H1 (cell line): ENCODE data around the gene RGS6. TPM values are rescaled to one million over a fixed set of nuclear protein-coding genes. Genes with fewer than 3 reads are reported as not detected.

ENCODE experiments used
- CTCF ChIA-PET: fragments of 300-600 bp; sonication (Branson Sonifier 250); formaldehyde crosslinking; loops from one replicate; lab custom pipeline; 2021; ENCODE audit not compliant: partially characterized antibody; lab: Charles Lee
- POLR2A ChIA-PET: fragments of 300-600 bp; sonication (Branson Sonifier 250); formaldehyde crosslinking; loops from one replicate; lab custom pipeline; 2021; ENCODE audit warnings: inconsistent platforms; ENCODE audit not compliant: partially characterized antibody; lab: Charles Lee
- DNase-seq, 2 experiments: peaks; one replicate each; pipeline versions ENCODE4 v3.0.0 to v3.0.0-alpha.2; 2010 to 2022; ENCODE audit warnings: low spot score in 2 of 2, low read depth in 1 of 2, mixed read lengths in 1 of 2
- FAIRE-seq: peaks from 2 replicates; lab custom pipeline; 2011; peaks lifted over from hg19 to GRCh38; lab: Jason Lieb, UNC
- H2AFZ ChIP-seq: 2 replicates; pipeline ENCODE4 v1.8.1; 2012; ENCODE audit warnings: low read length, inconsistent platforms
- H2AK5ac ChIP-seq: 2 replicates; pipeline ENCODE4 v1.6.1; 2013; ENCODE audit warnings: low read depth, low read length
- H2BK120ac ChIP-seq: replicated peaks from 2 replicates; pipeline ENCODE3; 2013; ENCODE audit warnings: low read depth, low read length, inconsistent platforms
- H2BK12ac ChIP-seq: 2 replicates; pipeline ENCODE4 v1.6.1; 2013; ENCODE audit warnings: low read depth, low read length
- H2BK15ac ChIP-seq: 2 replicates; pipeline ENCODE4 v1.6.1; 2013; ENCODE audit warnings: low read length
- H2BK20ac ChIP-seq: 2 replicates; pipeline ENCODE4 v1.6.1; 2013; ENCODE audit warnings: low read length
- H2BK5ac ChIP-seq: 2 replicates; pipeline ENCODE4 v1.6.1; 2013; ENCODE audit warnings: low read depth, low read length
- H3K14ac ChIP-seq: 2 replicates; pipeline ENCODE4 v1.6.1; 2013; ENCODE audit warnings: inconsistent platforms; ENCODE audit not compliant: insufficient read length
- H3K18ac ChIP-seq: 2 replicates; pipeline ENCODE4 v1.6.1; 2013; ENCODE audit warnings: low read length; ENCODE audit errors: extremely low read depth
- H3K23ac ChIP-seq: 2 replicates; pipeline ENCODE4 v1.6.1; 2013; ENCODE audit warnings: inconsistent platforms; ENCODE audit not compliant: insufficient read length
- H3K23me2 ChIP-seq: 2 replicates; pipeline ENCODE4 v1.6.1; 2013; ENCODE audit warnings: low read depth, low read length
- H3K27ac ChIP-seq: 2 replicates; pipeline ENCODE4 v1.6.1; 2011; ENCODE audit warnings: low read depth, low read length, inconsistent platforms
- H3K27me3 ChIP-seq, 4 experiments: replicated peaks in 1 of 4; 1 replicate in 1 of 4; 2 replicates in 3 of 4; pipeline versions ENCODE4 v1.6.1 to v1.8.1; 2011 to 2013; ENCODE audit warnings: low read length in 3 of 4, mild to moderate bottlenecking in 3 of 4, inconsistent platforms in 2 of 4, mixed read lengths in 2 of 4, moderate library complexity in 1 of 4; ENCODE audit not compliant: control insufficient read depth in 3 of 4, insufficient read depth in 3 of 4; ENCODE audit errors: extremely low read depth in 1 of 4
- H3K36me3 ChIP-seq, 4 experiments: 2 replicates each; pipeline versions ENCODE4 v1.6.1 to v1.8.1; 2011 to 2013; ENCODE audit warnings: mild to moderate bottlenecking in 4 of 4, low read length in 3 of 4, moderate library complexity in 2 of 4, control low read depth in 1 of 4, inconsistent platforms in 1 of 4; ENCODE audit not compliant: insufficient read depth in 4 of 4, control insufficient read depth in 2 of 4
- H3K4ac ChIP-seq: replicated peaks from 2 replicates; pipeline ENCODE3; 2013; ENCODE audit warnings: low read length, low read depth, mixed read lengths, inconsistent platforms; ENCODE audit not compliant: insufficient read length
- H3K4me1 ChIP-seq, 4 experiments: replicated peaks in 1 of 4; 1 replicate in 1 of 4; 2 replicates in 3 of 4; pipeline versions ENCODE4 v1.6.1 to v1.8.1; 2011 to 2013; ENCODE audit warnings: low read length in 3 of 4, inconsistent platforms in 2 of 4, mixed read lengths in 1 of 4; ENCODE audit not compliant: insufficient read depth in 4 of 4, control insufficient read depth in 3 of 4
- H3K4me2 ChIP-seq, 2 experiments: 2 replicates each; pipeline versions ENCODE4 v1.6.1 to v1.8.1; 2011 to 2013; ENCODE audit warnings: low read depth in 2 of 2, low read length in 2 of 2, control low read depth in 1 of 2, inconsistent platforms in 1 of 2, mild to moderate bottlenecking in 1 of 2; ENCODE audit not compliant: insufficient read depth in 1 of 2
- H3K4me3 ChIP-seq, 4 experiments: fragments of 200-600, 300-600 bp in 1 of 4; sonication (generic), shearing (Covaris generic), sonication (Bioruptor Twin) in 1 of 4; 2 replicates each; pipeline versions ENCODE4 v1.5.1 to v1.8.1; 2011 to 2016; ENCODE audit warnings: low read length in 4 of 4, low read depth in 3 of 4, control low read depth in 2 of 4, inconsistent platforms in 2 of 4, mild to moderate bottlenecking in 2 of 4, mixed read lengths in 1 of 4, moderate library complexity in 1 of 4; ENCODE audit not compliant: insufficient read depth in 2 of 4; ENCODE audit errors: extremely low read depth in 1 of 4
- H3K56ac ChIP-seq: replicated peaks from 2 replicates; pipeline ENCODE3; 2013; ENCODE audit warnings: low read depth, mild to moderate bottlenecking, mixed read lengths, low read length, inconsistent platforms; ENCODE audit not compliant: insufficient read length
- H3K79me1 ChIP-seq: 2 replicates; pipeline ENCODE4 v1.6.1; 2013; ENCODE audit warnings: low read depth, low read length, control low read depth
- H3K79me2 ChIP-seq, 2 experiments: 2 replicates each; pipeline versions ENCODE4 v1.6.1 to v1.8.1; 2012 to 2013; ENCODE audit warnings: low read length in 2 of 2, mild to moderate bottlenecking in 2 of 2, inconsistent platforms in 1 of 2; ENCODE audit not compliant: insufficient read depth in 2 of 2, control insufficient read depth in 1 of 2
- H3K9ac ChIP-seq, 4 experiments: replicated peaks in 1 of 4; 1 replicate in 1 of 4; 2 replicates in 3 of 4; pipeline versions ENCODE4 v1.6.1 to v1.8.1; 2011 to 2013; ENCODE audit warnings: low read depth in 3 of 4, low read length in 3 of 4, control low read depth in 2 of 4, mild to moderate bottlenecking in 2 of 4, moderate library complexity in 2 of 4, inconsistent platforms in 1 of 4; ENCODE audit errors: extremely low read depth in 1 of 4
- H3K9me3 ChIP-seq, 2 experiments: 2 replicates each; pipeline versions ENCODE4 v1.6.1 to v1.8.1; 2012 to 2013; ENCODE audit warnings: mild to moderate bottlenecking in 2 of 2, moderate library complexity in 2 of 2, control low read depth in 1 of 2, inconsistent platforms in 1 of 2, low read depth in 1 of 2, low read length in 1 of 2, mixed read lengths in 1 of 2; ENCODE audit not compliant: insufficient read depth in 2 of 2
- H4K20me1 ChIP-seq, 2 experiments: replicated peaks in 1 of 2; 2 replicates each; pipeline versions ENCODE3 to v1.8.1; 2011 to 2013; ENCODE audit warnings: inconsistent platforms in 2 of 2, low read length in 2 of 2, mild to moderate bottlenecking in 1 of 2; ENCODE audit not compliant: insufficient read depth in 2 of 2, control insufficient read depth in 1 of 2
- H4K5ac ChIP-seq: 2 replicates; pipeline ENCODE4 v1.6.1; 2013; ENCODE audit warnings: low read length, low read depth, mixed read lengths, inconsistent platforms; ENCODE audit not compliant: insufficient read length
- H4K8ac ChIP-seq: 2 replicates; pipeline ENCODE4 v1.8.0; 2013; ENCODE audit warnings: mild to moderate bottlenecking, moderate library complexity, low read length, inconsistent platforms; ENCODE audit not compliant: insufficient read depth; ENCODE audit errors: extremely low read depth
- H4K91ac ChIP-seq: replicated peaks from 2 replicates; pipeline ENCODE3; 2013; ENCODE audit warnings: low read length, mixed read lengths, inconsistent platforms; ENCODE audit not compliant: insufficient read length
- FOSL1 ChIP-seq: IDR thresholded peaks from 2 replicates; pipeline ENCODE4 v1.6.1; 2011; ENCODE audit warnings: mild to moderate bottlenecking, low read depth, low read length, moderate library complexity; ENCODE audit not compliant: insufficient read depth
- JUN ChIP-seq: IDR thresholded peaks from 2 replicates; pipeline ENCODE4 v1.6.1; 2011; ENCODE audit warnings: low read depth, mild to moderate bottlenecking, improper control_type of control experiment, low read length
- NRF1 ChIP-seq: IDR thresholded peaks from 2 replicates; pipeline ENCODE4 v1.6.1; 2011; ENCODE audit warnings: mild to moderate bottlenecking, low read depth, low read length, improper control_type of control experiment
- PHF8 ChIP-seq: fragments of 200-600 bp; sonication (generic); conservative IDR thresholded peaks from 2 replicates; pipeline ENCODE4 v1.7.1; 2012; ENCODE audit warnings: low read depth, mild to moderate bottlenecking, inconsistent platforms, low read length, moderate library complexity
- POU5F1 ChIP-seq: IDR thresholded peaks from 2 replicates; pipeline ENCODE4 v1.6.1; 2011; ENCODE audit warnings: low read depth, mild to moderate bottlenecking, low read length, moderate library complexity
- RBBP5 ChIP-seq: IDR thresholded peaks from 2 replicates; pipeline ENCODE4 v1.7.1; 2012; ENCODE audit warnings: low read depth, mild to moderate bottlenecking, inconsistent platforms, low read length, moderate library complexity, borderline replicate concordance
- RXRA ChIP-seq: IDR thresholded peaks from 2 replicates; pipeline ENCODE4 v1.6.1; 2011; ENCODE audit warnings: low read depth, mild to moderate bottlenecking, low read length, moderate library complexity; ENCODE audit not compliant: insufficient read depth
- SIN3A ChIP-seq, 2 experiments: IDR thresholded peaks in 1 of 2; conservative IDR thresholded peaks in 1 of 2; 2 replicates each; pipeline ENCODE4 v1.6.1; 2011 to 2012; ENCODE audit warnings: low read length in 2 of 2, improper control_type of control experiment in 1 of 2, low read depth in 1 of 2, mild to moderate bottlenecking in 1 of 2
- SRF ChIP-seq: IDR thresholded peaks from 2 replicates; pipeline ENCODE4 v1.6.1; 2011; ENCODE audit warnings: mild to moderate bottlenecking, low read depth, low read length, moderate library complexity
- SUZ12 ChIP-seq: fragments of 200-600 bp; sonication (generic); IDR thresholded peaks from 2 replicates; pipeline ENCODE4 v1.6.1; 2012; ENCODE audit warnings: mild to moderate bottlenecking, inconsistent platforms, low read length, moderate library complexity, mixed read lengths
- YY1 ChIP-seq: IDR thresholded peaks from 2 replicates; pipeline ENCODE4 v1.6.1; 2011; ENCODE audit warnings: low read depth, mild to moderate bottlenecking, low read length
- WGBS, 2 experiments: shearing (Covaris generic) in 1 of 2; methylation state at CpG; one replicate each; pipeline versions ENCODE4 v1.1.6 to v1.1.7; 2013 to 2015; ENCODE audit warnings: low lambda C conversion rate in 2 of 2, mixed read lengths in 2 of 2, inconsistent platforms in 1 of 2, low coverage in 1 of 2, missing lambda C conversion rate in 1 of 2; ENCODE audit not compliant: insufficient replicate concordance in 2 of 2, insufficient coverage in 1 of 2, insufficient read length in 1 of 2; ENCODE audit errors: extremely low coverage in 1 of 2, missing lambda C conversion rate in 1 of 2; 5-methylcytosine and 5-hydroxymethylcytosine counted together
- polyA plus RNA-seq, 7 experiments: library from polyadenylated mRNA; depleted of rRNA in 3 of 7; stranded (reverse) in 5 of 7; unstranded in 2 of 7; fragments of >200 nt in 5 of 7; fragments of 200-250 nt in 2 of 7; gene quantifications; 1 replicate in 5 of 7; 2 replicates in 1 of 7; 4 replicates in 1 of 7; pipeline versions ENCODE4 v1.2.1 to v1.2.3, GENCODE V29; 2011 to 2013; ENCODE audit warnings: missing spikeins in 2 of 7, mixed read lengths in 2 of 7
- total RNA-seq: library from RNA; stranded (reverse); fragmentation: NEBNext Ultra II Directional; extraction: Animal tissue kit (Norgen Biotek cat#: 25700); gene quantifications from 2 replicates; pipeline ENCODE4 v1.2.1, GENCODE V29; 2021

RGS6 gene
- total and polyA plus RNA-seq, 2 of the 8 experiments (the other 6 are each of a cell fraction or from before 2014, with no cell fraction given): 0.26 to 1.1 TPM

DNA sequence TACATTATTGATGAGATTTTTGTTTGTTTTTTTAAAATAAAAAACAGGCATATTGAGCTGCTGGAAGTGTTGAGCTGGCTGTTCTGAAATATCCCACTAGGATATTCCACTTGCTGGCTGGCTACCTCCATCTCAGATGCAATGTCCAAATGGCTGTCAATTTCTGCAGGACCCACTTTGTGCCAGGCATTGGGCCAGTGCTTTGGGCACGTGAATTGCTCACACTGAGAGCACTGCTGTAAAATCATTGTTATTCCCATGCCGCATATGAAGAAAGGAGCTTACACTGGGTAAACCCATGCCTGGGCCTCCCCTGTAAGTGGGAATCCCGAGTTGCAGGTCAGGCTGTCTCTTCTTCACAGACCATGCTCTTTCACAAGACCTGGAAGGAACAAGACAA is 56.7 kb downstream of the RGS6 start:
- Histone ChIP-seq H3K27me3 (no peaks in the 10 kb centered on the region), H3K27ac (no peak overlapping the region), H4K91ac (no peak overlapping the region), H3K23ac (no peak overlapping the region), H3K36me3 (no peaks in the 10 kb centered on the region), H3K14ac (no peak overlapping the region), H2BK5ac (no peak overlapping the region), H3K4me1 (no peaks in the 10 kb centered on the region), H2AK5ac (no peak overlapping the region), H3K4me3 (no peak overlapping the region), H2BK15ac (no peak overlapping the region), H4K8ac (no peak overlapping the region), H2BK20ac (no peak overlapping the region), H4K20me1 (no peaks in the 10 kb centered on the region), H3K9ac (no peak overlapping the region; a peak in 1 of 7 replicates), H3K4me2 (no peak overlapping the region), H3K23me2 (no peaks in the 10 kb centered on the region), H3K79me2 (no peaks in the 10 kb centered on the region), H3K9me3 (no peaks in the 10 kb centered on the region), H4K5ac (no peak overlapping the region), H2AFZ (no peak overlapping the region), H3K79me1 (no peaks in the 10 kb centered on the region), H3K18ac (no peak overlapping the region), H2BK120ac (no peak overlapping the region), H3K4ac (no peak overlapping the region), H3K56ac (no peak overlapping the region), H2BK12ac (no peak overlapping the region)
- DNase-seq (no peak), FAIRE-seq (no peak)
- WGBS, 2 experiments: 84% methylated on average over 3 of the region's 3 CpGs; no CpG with 5 or more reads in 1 of the 2 experiments
- ChIA-PET POLR2A (no interaction called here), CTCF (interaction anchor here (1.1 to 1.4 kb wide), 2 partner anchors 34 to 56 kb away, joined by 3 to 6 read pairs; no protein-coding TSS in a partner anchor)
- TF ChIP-seq RXRA (no peak), JUN (no peak), RBBP5 (no peak), NRF1 (no peak), FOSL1 (no peak), SRF (no peak), POU5F1 (no peak), SUZ12 (no peak), SIN3A (conservative IDR thresholded peaks at IDR 0.05 in 1 of 2, IDR thresholded peaks at IDR 0.05 in 1 of 2; ENCODE audit: low read depth in 1 of 2, low read length in 2 of 2) (no peak), PHF8 (no peak), YY1 (no peak)
